Measurements from ENCODE around the gene WBP11.

DNA sequence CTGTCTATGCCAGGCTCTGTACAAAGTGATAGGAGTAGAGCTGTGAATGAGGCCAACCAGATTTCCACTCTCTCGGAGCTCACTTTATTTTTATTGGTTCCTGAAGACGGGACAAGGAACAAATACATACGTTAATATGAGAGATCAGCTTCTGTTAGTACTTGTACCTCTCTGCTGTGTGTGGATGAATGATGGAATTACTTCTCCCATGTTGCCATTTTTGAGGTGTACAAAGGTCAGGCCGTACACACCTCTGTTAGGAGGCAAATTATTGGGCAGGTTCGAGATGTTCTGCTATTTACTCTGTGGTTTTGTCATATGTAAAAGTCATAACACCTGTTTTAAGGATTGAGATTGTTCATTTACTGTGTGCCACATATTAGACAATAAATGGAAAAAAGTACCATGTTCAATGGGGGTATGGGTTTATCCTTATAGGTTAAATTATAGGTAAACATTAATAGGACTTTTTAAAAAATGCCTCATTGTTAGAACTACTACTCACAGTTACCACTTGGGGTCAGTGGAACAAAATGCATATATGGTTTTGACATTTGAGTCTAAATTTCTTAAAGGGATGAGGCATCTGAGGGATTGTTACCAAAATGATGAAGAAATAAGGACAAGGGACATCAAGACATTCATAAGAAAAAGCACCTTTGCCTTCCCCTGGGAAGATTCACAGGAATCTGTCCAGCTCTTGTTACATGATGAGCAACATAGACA is 26.9 kb downstream of the WBP11 start:
- TF ChIP-seq CTCF (conservative IDR thresholded peaks at IDR 0.05; ENCODE audit: low read depth, low read length) (peak; percentile 53), EZH2phosphoT487 (IDR thresholded peaks at IDR 0.05; ENCODE audit: borderline replicate concordance, low read length) (no peak), EZH2 (IDR thresholded peaks at IDR 0.05; ENCODE audit: low read length, unreplicated experiment) (no peak)
